ENCODE results near the gene UQCC2. TPM values are rescaled to one million over a fixed set of nuclear protein-coding genes. Genes with fewer than 3 reads are reported as not detected.

The UQCC2 gene
- polyA plus RNA-seq, 1 of the 3 experiments (the other 2 are of a cell fraction), result 59.0 TPM

GRCh38 chr6:33749401-33749800 is 37.9 kb upstream of the UQCC2 start:
- Histone ChIP-seq H2AFZ (ENCODE audit: low read depth) (no peak overlapping the region), H3K36me3 (replicated peaks in 1 of 2; ENCODE audit: control insufficient read depth in 1 of 2, insufficient read depth in 2 of 2, low read length in 1 of 2) (no peaks in the 10 kb centered on the region), H3K4me3 (ENCODE audit: low read depth in 2 of 2, low read length in 1 of 2) (no peak overlapping the region), H3K4me1 (ENCODE audit: control insufficient read depth in 1 of 2, insufficient read depth in 2 of 2, low read depth in 1 of 2, low read length in 1 of 2) (peaks cover 15 to 34% of the 10 kb centered on the region in 2 experiments; a peak in 3 of 4 replicates), H3K27ac (ENCODE audit: low read depth in 2 of 2, low read length in 1 of 2) (no peak overlapping the region), H3K4me2 (no peak overlapping the region), H3K9ac (no peak overlapping the region), H3K9me2 (no peaks in the 10 kb centered on the region), H3K27me3 (ENCODE audit: insufficient read depth) (no peaks in the 10 kb centered on the region), H3K79me2 (ENCODE audit: insufficient read depth) (no peaks in the 10 kb centered on the region), H3F3A (replicated peaks; ENCODE audit: insufficient read depth) (no peaks in the 10 kb centered on the region), H4K20me1 (ENCODE audit: insufficient read depth) (no peaks in the 10 kb centered on the region), H3K9me3 (no peaks in the 10 kb centered on the region)
- TF ChIP-seq POLR2AphosphoS5 (IDR thresholded peaks at IDR 0.05; ENCODE audit: low read depth, low read length) (no peak), FOXM1 (IDR thresholded peaks at IDR 0.05; ENCODE audit: low read depth) (no peak)
- TF ChIP-seq, protein P1, sequence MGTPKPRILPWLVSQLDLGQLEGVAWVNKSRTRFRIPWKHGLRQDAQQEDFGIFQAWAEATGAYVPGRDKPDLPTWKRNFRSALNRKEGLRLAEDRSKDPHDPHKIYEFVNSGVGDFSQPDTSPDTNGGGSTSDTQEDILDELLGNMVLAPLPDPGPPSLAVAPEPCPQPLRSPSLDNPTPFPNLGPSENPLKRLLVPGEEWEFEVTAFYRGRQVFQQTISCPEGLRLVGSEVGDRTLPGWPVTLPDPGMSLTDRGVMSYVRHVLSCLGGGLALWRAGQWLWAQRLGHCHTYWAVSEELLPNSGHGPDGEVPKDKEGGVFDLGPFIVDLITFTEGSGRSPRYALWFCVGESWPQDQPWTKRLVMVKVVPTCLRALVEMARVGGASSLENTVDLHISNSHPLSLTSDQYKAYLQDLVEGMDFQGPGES (IDR thresholded peaks at IDR 0.05; ENCODE audit: low read depth, low read length), result no peak
- ChIA-PET CTCF (interaction anchor here (1.1 to 9.2 kb wide), 5 partner anchors 12 to 306 kb away, joined by 3 to 116 read pairs (median 15); partner anchors contain the start of gene UQCC2), POLR2A (no interaction called here)
- DNase-seq, result no peak
- 85% methylated on average over 7 of the region's 7 CpGs for WGBS (ENCODE audit: low lambda C conversion rate)

- CTCF ChIA-PET, result interaction anchor here (2.0 to 9.2 kb wide), 4 partner anchors 12 to 278 kb away, joined by 4 to 116 read pairs (median 18); partner anchors contain the start of gene UQCC2
- H3K36me3 ChIP-seq (replicated peaks in 1 of 2; ENCODE audit: control insufficient read depth in 1 of 2, insufficient read depth in 2 of 2, low read length in 1 of 2), result no peaks in the 10 kb centered on the region
- POLR2A ChIA-PET, result no interaction called here
Measured at GRCh38 chr6:33748841-33749240, 37.3 kb upstream of the UQCC2 start.

More at GRCh38 chr6:33748841-33749240, 37.3 kb upstream of the UQCC2 start:
- Histone ChIP-seq H4K20me1 (ENCODE audit: insufficient read depth) (no peaks in the 10 kb centered on the region), H3K4me3 (ENCODE audit: low read depth in 2 of 2, low read length in 1 of 2) (no peak overlapping the region), H3K79me2 (ENCODE audit: insufficient read depth) (no peaks in the 10 kb centered on the region), H3K27ac (ENCODE audit: low read depth in 2 of 2, low read length in 1 of 2) (no peak overlapping the region), H3F3A (replicated peaks; ENCODE audit: insufficient read depth) (no peaks in the 10 kb centered on the region), H3K9ac (no peak overlapping the region), H3K9me3 (no peaks in the 10 kb centered on the region), H3K9me2 (no peaks in the 10 kb centered on the region), H3K27me3 (ENCODE audit: insufficient read depth) (no peaks in the 10 kb centered on the region), H3K4me1 (ENCODE audit: control insufficient read depth in 1 of 2, insufficient read depth in 2 of 2, low read depth in 1 of 2, low read length in 1 of 2) (peaks cover 15 to 33% of the 10 kb centered on the region in 2 experiments; a peak in 3 of 4 replicates), H2AFZ (ENCODE audit: low read depth) (no peak overlapping the region), H3K4me2 (no peak overlapping the region)
- 73% methylated on average over 3 of the region's 4 CpGs for WGBS (ENCODE audit: low lambda C conversion rate)
- DNase-seq, result no peak
- TF ChIP-seq, protein P2, sequence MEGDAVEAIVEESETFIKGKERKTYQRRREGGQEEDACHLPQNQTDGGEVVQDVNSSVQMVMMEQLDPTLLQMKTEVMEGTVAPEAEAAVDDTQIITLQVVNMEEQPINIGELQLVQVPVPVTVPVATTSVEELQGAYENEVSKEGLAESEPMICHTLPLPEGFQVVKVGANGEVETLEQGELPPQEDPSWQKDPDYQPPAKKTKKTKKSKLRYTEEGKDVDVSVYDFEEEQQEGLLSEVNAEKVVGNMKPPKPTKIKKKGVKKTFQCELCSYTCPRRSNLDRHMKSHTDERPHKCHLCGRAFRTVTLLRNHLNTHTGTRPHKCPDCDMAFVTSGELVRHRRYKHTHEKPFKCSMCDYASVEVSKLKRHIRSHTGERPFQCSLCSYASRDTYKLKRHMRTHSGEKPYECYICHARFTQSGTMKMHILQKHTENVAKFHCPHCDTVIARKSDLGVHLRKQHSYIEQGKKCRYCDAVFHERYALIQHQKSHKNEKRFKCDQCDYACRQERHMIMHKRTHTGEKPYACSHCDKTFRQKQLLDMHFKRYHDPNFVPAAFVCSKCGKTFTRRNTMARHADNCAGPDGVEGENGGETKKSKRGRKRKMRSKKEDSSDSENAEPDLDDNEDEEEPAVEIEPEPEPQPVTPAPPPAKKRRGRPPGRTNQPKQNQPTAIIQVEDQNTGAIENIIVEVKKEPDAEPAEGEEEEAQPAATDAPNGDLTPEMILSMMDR (IDR thresholded peaks at IDR 0.05), result no peak
- TF ChIP-seq YY1 (IDR thresholded peaks at IDR 0.05; ENCODE audit: low read depth) (no peak), JUND (IDR thresholded peaks at IDR 0.05) (no peak), USF1 (IDR thresholded peaks at IDR 0.05; ENCODE audit: borderline replicate concordance, low read depth) (no peak), RCOR1 (IDR thresholded peaks at IDR 0.05; ENCODE audit: low read length) (no peak), GATA2 (CRISPR knock-in tag; IDR thresholded peaks at IDR 0.05) (no peak), REST (IDR thresholded peaks at IDR 0.05; ENCODE audit: low read depth, low read length) (no peak), RFX5 (IDR thresholded peaks at IDR 0.05; ENCODE audit: low read length) (no peak), GABPA (IDR thresholded peaks at IDR 0.05; ENCODE audit: low read depth) (no peak), NFIC (IDR thresholded peaks at IDR 0.05; ENCODE audit: borderline replicate concordance) (no peak), SIN3A (IDR thresholded peaks at IDR 0.05; ENCODE audit: borderline replicate concordance, low read depth, low read length) (no peak), POLR2AphosphoS5 (IDR thresholded peaks at IDR 0.05; ENCODE audit: low read depth, low read length) (no peak), FOXJ3 (CRISPR knock-in tag; IDR thresholded peaks at IDR 0.05) (no peak), RAD21 (IDR thresholded peaks at IDR 0.05; ENCODE audit: low read length) (no peak), MAX (IDR thresholded peaks at IDR 0.05; ENCODE audit: low read depth) (no peak), FOSL2 (IDR thresholded peaks at IDR 0.05; ENCODE audit: borderline replicate concordance, low read depth) (no peak), TCF12 (IDR thresholded peaks at IDR 0.05) (no peak)

Measured in SK-N-SH (cell line).